ENCODE data around the gene CREB5. TPM values are rescaled to one million over a fixed set of nuclear protein-coding genes. Genes with fewer than 3 reads are reported as not detected.

CREB5 gene
- total RNA-seq, 1 experiment from 2014 or later, result 2.1 TPM

- intact Hi-C loops (cut with micrococcal nuclease; ENCODE audit: unreplicated experiment), result loop anchor here (10.0 kb wide), 1 partner anchor 120 kb away; no protein-coding TSS in a partner anchor
Measured at GRCh38 chr7:28505014-28505413, 92.7 kb downstream of the CREB5 start.

DNA sequence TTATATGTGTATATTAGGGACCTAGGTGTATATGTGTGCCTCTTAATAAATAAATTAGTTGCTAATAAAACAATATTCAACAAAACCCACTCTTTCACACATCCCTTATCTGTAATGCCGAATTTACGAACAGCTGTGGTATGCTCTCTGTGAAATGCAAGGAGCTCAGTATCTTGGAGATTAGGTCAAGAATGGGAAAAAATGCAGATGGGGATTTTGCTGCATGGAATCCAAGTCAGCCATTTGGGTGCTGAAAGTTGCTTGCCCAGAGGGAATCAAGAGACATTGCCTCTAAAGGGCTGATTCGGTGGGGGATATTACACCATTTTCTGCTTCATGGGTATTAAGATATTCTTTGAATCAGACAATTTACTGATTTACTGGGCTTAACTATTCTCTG is 93.5 kb downstream of the CREB5 start:
- H3K27me3 ChIP-seq (ENCODE audit: insufficient read depth, low read depth), result no peaks in the 10 kb centered on the region
- no peak overlapping the region for H3K4me3 ChIP-seq
- no peaks in the 10 kb centered on the region for H3K79me2 ChIP-seq (ENCODE audit: low read depth)
- H3K9me2 ChIP-seq (ENCODE audit: insufficient read depth), result no peaks in the 10 kb centered on the region
- TF ChIP-seq EZH2 (IDR thresholded peaks at IDR 0.05; ENCODE audit: low read depth), result no peak
- TF ChIP-seq, protein P1, sequence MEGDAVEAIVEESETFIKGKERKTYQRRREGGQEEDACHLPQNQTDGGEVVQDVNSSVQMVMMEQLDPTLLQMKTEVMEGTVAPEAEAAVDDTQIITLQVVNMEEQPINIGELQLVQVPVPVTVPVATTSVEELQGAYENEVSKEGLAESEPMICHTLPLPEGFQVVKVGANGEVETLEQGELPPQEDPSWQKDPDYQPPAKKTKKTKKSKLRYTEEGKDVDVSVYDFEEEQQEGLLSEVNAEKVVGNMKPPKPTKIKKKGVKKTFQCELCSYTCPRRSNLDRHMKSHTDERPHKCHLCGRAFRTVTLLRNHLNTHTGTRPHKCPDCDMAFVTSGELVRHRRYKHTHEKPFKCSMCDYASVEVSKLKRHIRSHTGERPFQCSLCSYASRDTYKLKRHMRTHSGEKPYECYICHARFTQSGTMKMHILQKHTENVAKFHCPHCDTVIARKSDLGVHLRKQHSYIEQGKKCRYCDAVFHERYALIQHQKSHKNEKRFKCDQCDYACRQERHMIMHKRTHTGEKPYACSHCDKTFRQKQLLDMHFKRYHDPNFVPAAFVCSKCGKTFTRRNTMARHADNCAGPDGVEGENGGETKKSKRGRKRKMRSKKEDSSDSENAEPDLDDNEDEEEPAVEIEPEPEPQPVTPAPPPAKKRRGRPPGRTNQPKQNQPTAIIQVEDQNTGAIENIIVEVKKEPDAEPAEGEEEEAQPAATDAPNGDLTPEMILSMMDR (conservative IDR thresholded peaks at IDR 0.05), result no peak
- CTCF ChIA-PET, result interaction anchor here (0.6 kb wide), 1 partner anchor 68 kb away, joined by 4 read pairs; no protein-coding TSS in a partner anchor
- H4K20me1 ChIP-seq (ENCODE audit: insufficient read depth), result no peaks in the 10 kb centered on the region
- intact Hi-C loops (cut with micrococcal nuclease; ENCODE audit: unreplicated experiment), result loop anchor here (10.0 kb wide), 1 partner anchor 119 kb away; no protein-coding TSS in a partner anchor
- no peaks in the 10 kb centered on the region for H3F3A ChIP-seq (ENCODE audit: insufficient read depth, low read depth)
- H3K36me3 ChIP-seq (ENCODE audit: low read depth), result no peaks in the 10 kb centered on the region
- POLR2A ChIA-PET (ENCODE audit: unreplicated experiment), result no interaction called here
- BruUV-seq (replicated peaks), result no TSS peak
- H2AFZ ChIP-seq, result no peak overlapping the region
- DNase-seq, result no peak
- no peaks in the 10 kb centered on the region for H3K9me3 ChIP-seq (ENCODE audit: insufficient read depth, low read depth)
- no peak overlapping the region for H3K4me2 ChIP-seq
- H3K4me1 ChIP-seq (replicated peaks; ENCODE audit: insufficient read depth), result no peaks in the 10 kb centered on the region
- no peak overlapping the region for H3K27ac ChIP-seq

More at GRCh38 chr7:28505014-28505413, 92.7 kb downstream of the CREB5 start:
- Histone ChIP-seq H4K20me1 (ENCODE audit: insufficient read depth) (no peaks in the 10 kb centered on the region), H3K4me2 (no peak overlapping the region), H3F3A (ENCODE audit: insufficient read depth, low read depth) (no peaks in the 10 kb centered on the region), H3K9me2 (ENCODE audit: insufficient read depth) (no peaks in the 10 kb centered on the region), H3K27me3 (ENCODE audit: insufficient read depth, low read depth) (no peaks in the 10 kb centered on the region), H2AFZ (no peak overlapping the region), H3K4me1 (replicated peaks; ENCODE audit: insufficient read depth) (no peaks in the 10 kb centered on the region), H3K4me3 (no peak overlapping the region), H3K36me3 (ENCODE audit: low read depth) (no peaks in the 10 kb centered on the region), H3K79me2 (ENCODE audit: low read depth) (no peaks in the 10 kb centered on the region), H3K9me3 (ENCODE audit: insufficient read depth, low read depth) (no peaks in the 10 kb centered on the region), H3K27ac (no peak overlapping the region)
- DNase-seq, result no peak
- POLR2A ChIA-PET (ENCODE audit: unreplicated experiment), result no interaction called here
- BruUV-seq (replicated peaks), result no TSS peak
- CTCF ChIA-PET, result interaction anchor here (0.6 kb wide), 1 partner anchor 69 kb away, joined by 4 read pairs; no protein-coding TSS in a partner anchor
- TF ChIP-seq EZH2 (IDR thresholded peaks at IDR 0.05; ENCODE audit: low read depth), result no peak
- TF ChIP-seq, protein P1 (conservative IDR thresholded peaks at IDR 0.05), result no peak

DNA sequence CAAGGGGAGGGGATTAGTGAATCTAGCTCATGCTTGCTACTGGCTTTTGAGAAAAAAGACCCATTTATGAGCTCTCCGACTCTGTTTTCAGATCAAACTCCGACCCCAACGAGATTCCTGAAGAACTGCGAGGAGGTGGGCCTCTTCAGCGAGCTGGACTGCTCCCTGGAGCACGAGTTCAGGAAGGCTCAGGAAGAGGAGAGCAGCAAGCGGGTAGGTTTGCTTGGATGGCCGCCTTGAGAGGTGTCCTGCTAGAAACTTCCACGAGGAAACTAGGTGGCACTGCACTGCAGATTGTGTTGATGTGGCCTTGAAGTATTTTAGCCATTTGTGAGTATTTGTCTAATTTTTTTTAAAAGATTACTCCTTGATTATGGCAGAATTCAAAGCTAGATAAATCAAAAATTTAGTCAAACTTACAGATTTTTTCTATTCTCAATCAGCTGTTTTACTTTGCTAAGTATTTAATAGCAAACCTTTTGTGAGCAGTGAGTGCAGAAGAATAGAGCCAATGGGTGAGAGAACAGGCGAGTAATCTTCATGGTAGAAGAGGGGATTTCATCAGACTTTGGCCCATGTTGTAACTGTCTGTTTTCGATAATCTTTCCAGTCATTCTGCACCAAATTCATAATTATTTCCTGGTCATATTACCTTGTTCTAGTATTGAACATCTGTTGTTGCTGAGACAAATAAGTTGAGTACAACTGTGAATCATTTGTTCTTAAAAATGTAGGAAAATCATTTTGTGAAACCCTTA is 95.4 kb downstream of the CREB5 start:
- Histone ChIP-seq H3K4me3 (no peak overlapping the region), H2AFZ (no peak overlapping the region), H3K4me2 (no peak overlapping the region), H3K27me3 (ENCODE audit: insufficient read depth, low read depth) (no peaks in the 10 kb centered on the region), H3K9me2 (ENCODE audit: insufficient read depth) (no peaks in the 10 kb centered on the region), H3K36me3 (ENCODE audit: low read depth) (no peaks in the 10 kb centered on the region), H3K27ac (no peak overlapping the region), H3K9me3 (ENCODE audit: insufficient read depth, low read depth) (no peaks in the 10 kb centered on the region), H3K4me1 (replicated peaks; ENCODE audit: insufficient read depth) (no peaks in the 10 kb centered on the region), H3F3A (ENCODE audit: insufficient read depth, low read depth) (no peaks in the 10 kb centered on the region), H3K79me2 (ENCODE audit: low read depth) (no peaks in the 10 kb centered on the region), H4K20me1 (ENCODE audit: insufficient read depth) (no peaks in the 10 kb centered on the region)
- ChIA-PET CTCF (no interaction called here), POLR2A (ENCODE audit: unreplicated experiment) (no interaction called here)
- intact Hi-C loops (cut with micrococcal nuclease; ENCODE audit: unreplicated experiment), result loop anchor here (10.0 kb wide), 1 partner anchor 117 kb away; no protein-coding TSS in a partner anchor
- TF ChIP-seq EZH2 (IDR thresholded peaks at IDR 0.05; ENCODE audit: low read depth), result no peak
- TF ChIP-seq, protein P1 (conservative IDR thresholded peaks at IDR 0.05), result no peak
- no TSS peak for BruUV-seq (replicated peaks)
- no peak for DNase-seq
